ENCODE data around the gene GALNT7.

DNA sequence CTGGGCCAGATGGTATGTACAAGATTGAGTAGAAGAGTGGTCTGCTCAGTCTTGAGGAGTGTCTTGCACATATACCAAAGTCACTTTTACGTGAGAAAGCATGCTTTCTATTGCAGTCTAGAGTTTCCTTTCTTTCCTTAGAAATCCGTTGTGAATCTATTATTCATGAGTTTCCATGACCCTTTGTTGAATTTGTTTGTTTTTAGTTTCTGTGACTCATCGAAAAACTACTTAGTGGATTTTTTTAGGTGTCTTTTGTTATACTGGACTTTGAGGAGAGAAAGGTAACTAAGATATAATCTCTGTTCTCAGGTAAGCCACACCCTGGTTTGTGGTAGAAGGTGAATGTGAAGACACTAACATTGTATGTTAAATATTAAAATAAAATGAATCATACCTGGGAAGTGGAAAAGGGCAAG lies 23.0 kb downstream of the GALNT7 start:
- TF ChIP-seq, protein P1, sequence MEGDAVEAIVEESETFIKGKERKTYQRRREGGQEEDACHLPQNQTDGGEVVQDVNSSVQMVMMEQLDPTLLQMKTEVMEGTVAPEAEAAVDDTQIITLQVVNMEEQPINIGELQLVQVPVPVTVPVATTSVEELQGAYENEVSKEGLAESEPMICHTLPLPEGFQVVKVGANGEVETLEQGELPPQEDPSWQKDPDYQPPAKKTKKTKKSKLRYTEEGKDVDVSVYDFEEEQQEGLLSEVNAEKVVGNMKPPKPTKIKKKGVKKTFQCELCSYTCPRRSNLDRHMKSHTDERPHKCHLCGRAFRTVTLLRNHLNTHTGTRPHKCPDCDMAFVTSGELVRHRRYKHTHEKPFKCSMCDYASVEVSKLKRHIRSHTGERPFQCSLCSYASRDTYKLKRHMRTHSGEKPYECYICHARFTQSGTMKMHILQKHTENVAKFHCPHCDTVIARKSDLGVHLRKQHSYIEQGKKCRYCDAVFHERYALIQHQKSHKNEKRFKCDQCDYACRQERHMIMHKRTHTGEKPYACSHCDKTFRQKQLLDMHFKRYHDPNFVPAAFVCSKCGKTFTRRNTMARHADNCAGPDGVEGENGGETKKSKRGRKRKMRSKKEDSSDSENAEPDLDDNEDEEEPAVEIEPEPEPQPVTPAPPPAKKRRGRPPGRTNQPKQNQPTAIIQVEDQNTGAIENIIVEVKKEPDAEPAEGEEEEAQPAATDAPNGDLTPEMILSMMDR (IDR thresholded peaks at IDR 0.05): no peak
- no peak for TF ChIP-seq POLR2A (IDR thresholded peaks at IDR 0.05)
